HCT116 (cell line): ENCODE measurements around the gene FNDC7. TPM values are rescaled to one million over a fixed set of nuclear protein-coding genes. Genes with fewer than 3 reads are reported as not detected.

ENCODE experiments used
- ATAC-seq: fragments of 200-7000 bp; cut with Tn5 transposase; 2 replicates; pipeline ENCODE4 v1.9.1; 2020; ENCODE audit warnings: mild to moderate bottlenecking, moderate library complexity
- BruUV-seq: library from RNA; stranded (reverse); fragments of 400-500 nt; replicated peaks from 2 replicates; lab custom pipeline; 2021; lab: Mats Ljungman, UMichigan
- CTCF ChIA-PET: fragments of 300-600 bp; sonication (Branson Sonifier 250); formaldehyde crosslinking; loops from one replicate; lab custom pipeline; 2021; ENCODE audit warnings: antibody characterized with exemption; lab: Charles Lee
- POLR2A ChIA-PET: fragments of 300-600, 350-600 bp; sonication (Branson Sonifier 250); formaldehyde crosslinking; loops from one replicate; lab custom pipeline; 2021; ENCODE audit warnings: antibody characterized with exemption; lab: Charles Lee
- RAD21 ChIA-PET, 2 experiments: fragments of 300-600 bp; sonication (Branson Sonifier 250); formaldehyde crosslinking; loops; one replicate each; lab custom pipeline; 2023; ENCODE audit warnings: low total read pairs in 2 of 2; ENCODE audit not compliant: uncharacterized antibody in 2 of 2, unreplicated experiment in 2 of 2, low non-redundant PET in 1 of 2; lab: Charles Lee
- DNase-seq: peaks from one replicate; pipeline ENCODE4 v3.0.0-alpha.2; 2010; ENCODE audit warnings: low read depth, low spot score
- H2AFZ ChIP-seq: fragments of 200-600 bp; shearing (Covaris generic), sonication (generic); 2 replicates; pipeline ENCODE4 v1.6.1; 2017; ENCODE audit warnings: low read depth, mixed run types, mixed read lengths, antibody characterized with exemption, low read length; ENCODE audit not compliant: poor library complexity, severe bottlenecking
- H3K27ac ChIP-seq: 2 replicates; pipeline ENCODE4 v1.5.1; 2012; ENCODE audit warnings: low read depth, low read length
- H3K27me3 ChIP-seq: fragments of 200-600 bp; sonication (generic); 2 replicates; pipeline ENCODE4 v1.6.1; 2016; ENCODE audit warnings: mixed run types, low read length, mixed read lengths; ENCODE audit not compliant: insufficient read depth
- H3K36me3 ChIP-seq, 2 experiments: fragments of 200-500 bp in 1 of 2; fragments of 200-600 bp in 1 of 2; sonication (Bioruptor generic) in 1 of 2; sonication (generic) in 1 of 2; 2 replicates each; pipeline versions ENCODE4 v1.5.1 to v1.6.1; 2014 to 2016; ENCODE audit warnings: low read length in 2 of 2, inconsistent platforms in 1 of 2, mixed read lengths in 1 of 2, mixed run types in 1 of 2; ENCODE audit not compliant: insufficient read depth in 2 of 2, control insufficient read depth in 1 of 2
- H3K4me1 ChIP-seq, 2 experiments: fragments of 200-600 bp in 1 of 2; sonication (generic) in 1 of 2; 2 replicates each; pipeline versions ENCODE4 v1.5.1 to v1.6.1; 2012 to 2017; ENCODE audit warnings: low read length in 2 of 2, inconsistent platforms in 1 of 2, mild to moderate bottlenecking in 1 of 2, mixed read lengths in 1 of 2, mixed run types in 1 of 2, moderate library complexity in 1 of 2; ENCODE audit not compliant: insufficient read depth in 2 of 2, control insufficient read depth in 1 of 2
- H3K4me2 ChIP-seq: fragments of 200-600 bp; sonication (generic); 2 replicates; pipeline ENCODE4 v1.6.1; 2017; ENCODE audit warnings: mixed run types, low read length, mixed read lengths
- H3K4me3 ChIP-seq, 2 experiments: fragments of 200-600 bp in 1 of 2; sonication (generic) in 1 of 2; replicated peaks in 1 of 2; 2 replicates each; pipeline ENCODE4 v1.5.1; 2011 to 2016; ENCODE audit warnings: low read length in 2 of 2, control low read depth in 1 of 2, low read depth in 1 of 2, mild to moderate bottlenecking in 1 of 2, mixed read lengths in 1 of 2, mixed run types in 1 of 2
- H3K79me2 ChIP-seq: fragments of 200-600 bp; sonication (generic); 2 replicates; pipeline ENCODE4 v1.6.1; 2017; ENCODE audit warnings: mild to moderate bottlenecking, mixed run types, low read length, moderate library complexity, mixed read lengths; ENCODE audit not compliant: insufficient read depth
- H3K9ac ChIP-seq: fragments of 200-600 bp; sonication (generic); 2 replicates; pipeline ENCODE4 v1.6.1; 2016; ENCODE audit warnings: low read length, mixed read lengths
- H3K9me2 ChIP-seq: fragments of 200-600 bp; sonication (generic), shearing (Covaris generic); 2 replicates; pipeline ENCODE4 v1.6.1; 2017; ENCODE audit warnings: mixed run types, mild to moderate bottlenecking, moderate library complexity; ENCODE audit not compliant: insufficient read depth
- H3K9me3 ChIP-seq, 2 experiments: fragments of 200-500 bp in 1 of 2; fragments of 200-600 bp in 1 of 2; sonication (Bioruptor generic) in 1 of 2; sonication (generic) in 1 of 2; 2 replicates each; pipeline ENCODE4 v1.6.1; 2014 to 2017; ENCODE audit warnings: low read length in 2 of 2, mixed read lengths in 2 of 2, inconsistent platforms in 1 of 2, low read depth in 1 of 2, mild to moderate bottlenecking in 1 of 2, mixed run types in 1 of 2, moderate library complexity in 1 of 2; ENCODE audit not compliant: control insufficient read depth in 1 of 2, insufficient read depth in 1 of 2
- H4K20me1 ChIP-seq: fragments of 200-600 bp; sonication (generic), shearing (Covaris generic); 2 replicates; pipeline ENCODE4 v1.6.1; 2017; ENCODE audit warnings: mixed run types, mild to moderate bottlenecking, moderate library complexity; ENCODE audit not compliant: insufficient read depth
- CTCF ChIP-seq, 3 experiments: fragments of 200-600 bp in 1 of 3; sonication (generic) in 1 of 3; IDR thresholded peaks in 2 of 3; conservative IDR thresholded peaks in 1 of 3; 2 replicates each; pipeline ENCODE4 v1.5.1; 2012 to 2017; ENCODE audit warnings: low read depth in 2 of 3, low read length in 2 of 3, antibody characterized with exemption in 1 of 3, borderline replicate concordance in 1 of 3, control low read depth in 1 of 3, mild to moderate bottlenecking in 1 of 3, mixed read lengths in 1 of 3, mixed run types in 1 of 3, moderate library complexity in 1 of 3; ENCODE audit not compliant: insufficient read depth in 1 of 3
- RAD21 ChIP-seq: IDR thresholded peaks from 2 replicates; pipeline ENCODE4 v1.6.1; 2012; ENCODE audit warnings: low read depth, mild to moderate bottlenecking
- intact Hi-C: fragments of 100-400 bp; cut with micrococcal nuclease; formaldehyde crosslinking; loops from 2 replicates; pipeline ENCODE4 v1.10.0; 2022
- total RNA-seq: library from RNA; stranded (reverse); gene quantifications from one replicate; pipeline ENCODE4 v1.2.1, GENCODE V29; 2021; ENCODE audit not compliant: unreplicated experiment
- TF ChIP-seq, protein P1 (sequence below): IDR thresholded peaks from 2 replicates; pipeline ENCODE4 v1.6.1; 2011; ENCODE audit warnings: mild to moderate bottlenecking, low read length, moderate library complexity; ENCODE audit not compliant: insufficient replicate concordance; ENCODE audit errors: extremely low read depth

Gene FNDC7
- total RNA-seq, 1 experiment from 2014 or later, result 0.10 TPM

DNA sequence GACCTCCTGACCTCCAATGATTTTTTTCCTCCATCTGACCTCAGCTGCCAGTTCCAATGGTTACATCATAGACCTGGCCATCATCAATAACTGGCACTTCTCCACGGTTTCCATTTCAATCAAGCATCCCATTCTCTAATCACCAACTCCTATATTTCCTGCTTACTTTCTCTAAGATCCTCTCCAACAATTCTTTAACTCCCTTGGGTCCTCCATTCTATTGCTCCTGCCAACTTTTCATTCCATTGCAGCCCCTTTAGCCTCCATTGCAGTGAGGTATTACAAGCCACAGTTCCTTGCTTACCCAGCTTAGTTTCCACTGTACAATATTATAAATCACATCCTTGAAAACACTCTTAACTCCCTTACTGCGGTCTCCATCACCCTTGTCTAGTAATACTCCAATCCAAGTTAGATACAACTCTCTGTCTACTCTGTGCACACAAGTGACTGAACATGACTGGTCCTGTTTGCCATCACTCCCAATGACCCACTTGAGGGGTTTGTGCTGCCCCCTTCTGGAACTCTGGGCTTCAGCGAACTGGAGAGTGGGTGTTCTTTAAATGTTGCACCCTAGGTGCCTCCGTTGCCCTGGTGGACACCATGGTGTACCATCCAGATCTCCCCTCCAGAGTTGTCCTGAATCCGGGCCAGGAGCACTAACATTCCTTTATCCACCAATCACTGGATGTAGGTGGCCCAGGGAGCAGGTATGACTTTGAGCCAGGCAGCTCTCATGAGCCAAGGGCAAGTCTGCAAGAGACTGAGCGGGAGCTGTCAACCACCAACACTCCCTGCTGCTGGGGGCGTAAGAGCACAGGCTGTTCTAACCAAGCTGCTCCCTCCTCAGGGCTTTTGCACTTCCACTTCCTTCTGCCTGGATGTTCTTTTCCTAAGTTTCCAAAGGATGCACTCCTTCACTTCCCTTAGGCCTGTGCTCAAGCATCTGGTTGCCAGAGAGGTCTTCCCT, 3.7 kb upstream of the FNDC7 start:
- DNase-seq (no peak), ATAC-seq (peak; percentile 87)
- Histone ChIP-seq H3K79me2 (no peaks in the 10 kb centered on the region), H3K9ac (no peak overlapping the region), H4K20me1 (no peaks in the 10 kb centered on the region), H3K27me3 (no peaks in the 10 kb centered on the region), H3K4me3 (no peak overlapping the region), H2AFZ (no peak overlapping the region), H3K4me2 (no peak overlapping the region), H3K27ac (no peak overlapping the region), H3K9me3 (no peaks in the 10 kb centered on the region), H3K9me2 (no peaks in the 10 kb centered on the region), H3K36me3 (no peaks in the 10 kb centered on the region), H3K4me1 (peaks cover 5 to 10% of the 10 kb centered on the region in 2 experiments)
- RAD21 ChIA-PET, result no interaction called here
- peak in 2 of 3 experiments; percentile 42 to 48; a peak in 3 of 6 replicates for TF ChIP-seq CTCF (IDR thresholded peaks at IDR 0.05 in 2 of 3, conservative IDR thresholded peaks at IDR 0.05 in 1 of 3; ENCODE audit: borderline replicate concordance in 1 of 3, insufficient read depth in 1 of 3, low read depth in 2 of 3, low read length in 2 of 3)
- peak; percentile 35; the same call in 1 of the 2 replicates for TF ChIP-seq RAD21
- TF ChIP-seq, protein P1, sequence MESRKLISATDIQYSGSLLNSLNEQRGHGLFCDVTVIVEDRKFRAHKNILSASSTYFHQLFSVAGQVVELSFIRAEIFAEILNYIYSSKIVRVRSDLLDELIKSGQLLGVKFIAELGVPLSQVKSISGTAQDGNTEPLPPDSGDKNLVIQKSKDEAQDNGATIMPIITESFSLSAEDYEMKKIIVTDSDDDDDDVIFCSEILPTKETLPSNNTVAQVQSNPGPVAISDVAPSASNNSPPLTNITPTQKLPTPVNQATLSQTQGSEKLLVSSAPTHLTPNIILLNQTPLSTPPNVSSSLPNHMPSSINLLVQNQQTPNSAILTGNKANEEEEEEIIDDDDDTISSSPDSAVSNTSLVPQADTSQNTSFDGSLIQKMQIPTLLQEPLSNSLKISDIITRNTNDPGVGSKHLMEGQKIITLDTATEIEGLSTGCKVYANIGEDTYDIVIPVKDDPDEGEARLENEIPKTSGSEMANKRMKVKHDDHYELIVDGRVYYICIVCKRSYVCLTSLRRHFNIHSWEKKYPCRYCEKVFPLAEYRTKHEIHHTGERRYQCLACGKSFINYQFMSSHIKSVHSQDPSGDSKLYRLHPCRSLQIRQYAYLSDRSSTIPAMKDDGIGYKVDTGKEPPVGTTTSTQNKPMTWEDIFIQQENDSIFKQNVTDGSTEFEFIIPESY, result no peak
- intact Hi-C loops, result no loop called here
- BruUV-seq, result no TSS peak
- CTCF ChIA-PET, result interaction anchor here (0.8 to 1.7 kb wide), 3 partner anchors 9 to 17 kb away, joined by 3 read pairs; partner anchors contain the start of gene PRPF38B
- POLR2A ChIA-PET, result no interaction called here
